ENCODE data around the gene MACROD2. TPM values are rescaled to one million over a fixed set of nuclear protein-coding genes. Genes with fewer than 3 reads are reported as not detected.
A peak's percentile ranks its signal among the peaks of the same experiment; 100 is the strongest.

Gene MACROD2
- total RNA-seq, 1 donor from 2014 or later, result 6.4 TPM

GRCh38 chr20:14855171-14855570 lies 859.9 kb downstream of the MACROD2 start:
- TF ChIP-seq CTCF (conservative IDR thresholded peaks at IDR 0.05), result no peak
- Mint-ChIP-seq H3K27ac (ENCODE audit: unreplicated experiment) (no peak overlapping the region), H3K9me3 (no peaks in the 10 kb centered on the region), H3K4me3 (no peak overlapping the region), H3K36me3 (ENCODE audit: low read depth) (no peaks in the 10 kb centered on the region), H3K4me1 (peaks cover 13% of the 10 kb centered on the region), H3K27me3 (ENCODE audit: low read depth) (no peaks in the 10 kb centered on the region)
- DNase-seq (ENCODE audit: low read depth, low spot score), result no peak

- Mint-ChIP-seq H3K27me3 (ENCODE audit: low read depth) (no peaks in the 10 kb centered on the region), H3K27ac (ENCODE audit: unreplicated experiment) (no peak overlapping the region), H3K4me1 (peaks cover 19% of the 10 kb centered on the region), H3K9me3 (peaks cover 2% of the 10 kb centered on the region), H3K36me3 (ENCODE audit: low read depth) (no peaks in the 10 kb centered on the region), H3K4me3 (no peak overlapping the region)
- no peak for TF ChIP-seq CTCF (conservative IDR thresholded peaks at IDR 0.05)
- DNase-seq (ENCODE audit: low read depth, low spot score), result no peak
These were observed 864.3 kb downstream of the MACROD2 start for GRCh38 chr20:14859627-14860026.

- peak overlapping the region; percentile 43 for H3K27ac Mint-ChIP-seq (ENCODE audit: unreplicated experiment)
- TF ChIP-seq CTCF (conservative IDR thresholded peaks at IDR 0.05), result no peak
- H3K4me1 Mint-ChIP-seq, result peaks cover 16% of the 10 kb centered on the region
- peaks cover 2% of the 10 kb centered on the region for H3K9me3 Mint-ChIP-seq
- DNase-seq (ENCODE audit: low read depth, low spot score), result no peak
- H3K27me3 Mint-ChIP-seq (ENCODE audit: low read depth), result no peaks in the 10 kb centered on the region
- no peak overlapping the region for H3K4me3 Mint-ChIP-seq
- H3K36me3 Mint-ChIP-seq (ENCODE audit: low read depth), result no peaks in the 10 kb centered on the region
These were observed 865.1 kb downstream of the MACROD2 start for GRCh38 chr20:14860410-14860814.

GRCh38 chr20:14861028-14861699 lies 865.8 kb downstream of the MACROD2 start:
- no peak for TF ChIP-seq CTCF (conservative IDR thresholded peaks at IDR 0.05)
- Mint-ChIP-seq H3K27me3 (ENCODE audit: low read depth) (no peaks in the 10 kb centered on the region), H3K4me3 (no peak overlapping the region), H3K9me3 (peaks cover 2% of the 10 kb centered on the region), H3K4me1 (peaks cover 13% of the 10 kb centered on the region), H3K27ac (ENCODE audit: unreplicated experiment) (peak overlapping the region; percentile 58), H3K36me3 (ENCODE audit: low read depth) (no peaks in the 10 kb centered on the region)
- DNase-seq (ENCODE audit: low read depth, low spot score), result no peak

GRCh38 chr20:14865169-14865568 lies 869.9 kb downstream of the MACROD2 start:
- Mint-ChIP-seq H3K4me1 (peaks cover 10% of the 10 kb centered on the region), H3K27ac (ENCODE audit: unreplicated experiment) (no peak overlapping the region), H3K36me3 (ENCODE audit: low read depth) (no peaks in the 10 kb centered on the region), H3K9me3 (peaks cover 8% of the 10 kb centered on the region), H3K4me3 (no peak overlapping the region), H3K27me3 (ENCODE audit: low read depth) (no peaks in the 10 kb centered on the region)
- DNase-seq (ENCODE audit: low read depth, low spot score), result no peak
- TF ChIP-seq CTCF (conservative IDR thresholded peaks at IDR 0.05), result no peak

Data from neural crest cell (in vitro differentiated cells).